DMS 273 (cell line): ENCODE results near the gene ARHGEF28.

Experiments
- DNase-seq: peaks from one replicate; lab custom pipeline; 2025; ENCODE audit not compliant: unreplicated experiment; lab: John Stamatoyannopoulos, UW

Gene ARHGEF28

DNA sequence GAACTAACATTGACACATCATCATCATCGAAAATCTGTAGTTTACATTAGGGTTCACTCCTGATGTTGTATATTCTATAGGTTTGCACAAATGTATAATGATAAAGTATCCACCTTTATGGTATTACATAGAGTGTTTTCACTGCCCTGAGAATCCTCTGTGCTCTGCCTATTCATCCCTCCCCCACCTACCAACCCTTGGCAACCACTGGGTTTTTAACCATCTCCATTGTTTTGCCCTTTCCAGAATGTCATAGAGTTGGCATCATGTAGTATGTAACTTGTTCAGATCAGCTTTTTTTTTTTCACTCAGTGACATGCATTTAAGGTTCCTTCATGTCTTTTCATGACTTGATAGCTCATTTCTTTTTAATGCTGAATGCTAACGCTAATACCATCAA is 106.0 kb downstream of the ARHGEF28 start:
- DNase-seq, result no peak

GRCh38 chr5:73733219-73733618 is 107.2 kb downstream of the ARHGEF28 start:
- no peak for DNase-seq

DNA sequence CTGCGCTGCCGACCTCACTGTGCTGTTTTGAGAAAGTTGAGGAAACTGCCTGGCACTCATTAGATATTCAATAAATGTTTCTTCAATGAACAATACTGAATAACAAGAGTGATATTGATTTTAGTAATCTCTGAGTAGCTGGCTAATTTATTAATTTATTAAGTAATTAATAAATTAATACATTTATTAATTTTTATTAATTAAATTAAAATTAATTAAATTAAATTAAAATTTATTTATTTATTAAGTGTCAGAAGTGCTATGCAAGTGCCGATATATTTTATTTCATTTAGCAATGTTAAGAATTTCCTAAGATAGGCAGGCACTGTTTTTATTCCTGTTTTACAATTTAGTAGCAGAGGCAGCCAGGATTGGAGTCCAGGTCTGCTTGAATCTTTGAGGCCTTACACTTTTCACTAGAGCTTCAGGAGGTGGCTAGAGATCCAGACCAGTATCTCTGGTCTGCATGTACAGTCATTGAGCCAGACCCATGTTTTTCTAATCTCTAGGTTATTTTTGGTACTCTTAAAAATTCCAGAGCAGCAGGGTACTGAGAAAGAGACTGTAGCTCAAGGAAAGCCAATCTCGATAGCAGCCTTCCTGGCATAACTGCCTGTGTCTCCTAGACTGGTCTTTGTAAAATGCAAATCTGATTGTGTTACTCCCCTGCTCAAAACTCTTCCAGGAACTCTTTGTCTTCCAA is 109.2 kb downstream of the ARHGEF28 start:
- no peak for DNase-seq

DNA sequence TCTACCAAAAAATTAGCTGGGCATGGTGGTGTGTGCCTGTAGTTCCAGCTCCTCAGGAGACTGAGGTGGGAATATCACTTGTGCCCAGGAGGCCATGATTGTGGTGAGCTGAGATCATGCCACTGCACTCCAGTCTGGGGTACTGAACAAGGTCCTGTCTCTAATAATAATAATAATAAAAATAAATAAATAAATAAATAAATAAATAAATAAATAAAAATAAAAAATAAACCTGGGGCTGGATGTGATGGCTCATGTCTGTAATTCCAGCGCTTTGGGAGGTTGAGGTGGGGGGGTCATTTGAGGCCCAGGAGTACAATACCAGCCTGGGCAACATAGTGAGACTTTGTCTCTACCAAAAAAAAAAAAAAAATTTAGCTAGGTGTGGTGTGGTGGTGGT is 113.7 kb downstream of the ARHGEF28 start:
- no peak for DNase-seq

GRCh38 chr5:73740274-73740790 is 114.3 kb downstream of the ARHGEF28 start:
- no peak for DNase-seq

GRCh38 chr5:73743161-73743560 is 117.2 kb downstream of the ARHGEF28 start:
- no peak for DNase-seq

DNA sequence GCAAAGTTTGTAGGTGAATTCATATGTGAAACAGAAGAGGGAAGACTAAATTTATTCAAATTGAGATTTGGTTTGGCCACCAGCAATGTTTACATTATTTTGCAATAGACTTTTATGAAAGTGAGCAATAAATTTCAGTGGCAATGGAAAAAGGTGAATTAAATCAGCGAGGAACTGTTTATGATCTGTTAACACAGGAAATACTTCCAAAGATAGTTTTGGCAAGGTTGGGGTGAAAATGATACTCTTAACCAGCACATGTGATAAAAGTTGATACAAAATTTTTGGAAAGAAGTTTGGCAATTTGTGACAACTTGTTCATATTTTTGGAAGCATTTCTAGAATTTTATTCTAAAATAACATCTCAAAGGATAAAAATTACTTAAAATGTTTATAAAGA is 119.8 kb downstream of the ARHGEF28 start:
- no peak for DNase-seq

GRCh38 chr5:73746608-73747007 is 120.6 kb downstream of the ARHGEF28 start:
- DNase-seq, result no peak

DNA sequence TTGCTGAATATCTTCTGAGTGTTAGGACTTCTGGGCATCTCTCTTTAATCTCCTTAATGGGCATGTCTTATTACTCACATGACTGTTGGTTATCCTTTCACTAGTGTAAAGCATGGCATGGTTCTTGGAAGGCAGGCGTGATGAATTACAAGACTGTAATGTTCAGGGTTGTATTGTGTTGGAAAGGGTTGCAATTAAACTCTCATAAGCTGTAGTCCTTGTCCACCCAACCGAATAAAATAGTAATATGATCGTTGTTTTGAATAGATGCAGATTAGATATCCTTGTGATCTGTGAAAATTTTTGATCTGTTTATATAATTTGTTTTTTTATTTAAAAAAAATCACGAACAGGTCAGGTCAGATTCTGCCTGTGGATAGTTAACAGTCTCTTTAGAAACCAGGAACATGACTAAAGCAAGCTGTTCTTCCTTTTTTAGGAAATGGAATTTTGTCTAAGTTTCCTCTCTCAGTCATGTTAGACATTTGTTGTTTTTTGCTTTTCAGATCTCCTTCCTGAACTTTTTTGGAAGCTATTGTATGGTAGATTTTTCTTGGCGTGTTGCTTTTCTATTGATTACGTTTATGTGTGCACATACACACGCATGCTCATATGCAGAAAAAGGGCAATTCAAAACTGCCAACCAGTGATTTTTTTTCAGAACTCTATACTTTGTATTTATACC is 121.8 kb downstream of the ARHGEF28 start:
- no peak for DNase-seq

- peak; percentile 69 for DNase-seq
Measured at GRCh38 chr5:73748510-73749400, 122.8 kb downstream of the ARHGEF28 start.

DNA sequence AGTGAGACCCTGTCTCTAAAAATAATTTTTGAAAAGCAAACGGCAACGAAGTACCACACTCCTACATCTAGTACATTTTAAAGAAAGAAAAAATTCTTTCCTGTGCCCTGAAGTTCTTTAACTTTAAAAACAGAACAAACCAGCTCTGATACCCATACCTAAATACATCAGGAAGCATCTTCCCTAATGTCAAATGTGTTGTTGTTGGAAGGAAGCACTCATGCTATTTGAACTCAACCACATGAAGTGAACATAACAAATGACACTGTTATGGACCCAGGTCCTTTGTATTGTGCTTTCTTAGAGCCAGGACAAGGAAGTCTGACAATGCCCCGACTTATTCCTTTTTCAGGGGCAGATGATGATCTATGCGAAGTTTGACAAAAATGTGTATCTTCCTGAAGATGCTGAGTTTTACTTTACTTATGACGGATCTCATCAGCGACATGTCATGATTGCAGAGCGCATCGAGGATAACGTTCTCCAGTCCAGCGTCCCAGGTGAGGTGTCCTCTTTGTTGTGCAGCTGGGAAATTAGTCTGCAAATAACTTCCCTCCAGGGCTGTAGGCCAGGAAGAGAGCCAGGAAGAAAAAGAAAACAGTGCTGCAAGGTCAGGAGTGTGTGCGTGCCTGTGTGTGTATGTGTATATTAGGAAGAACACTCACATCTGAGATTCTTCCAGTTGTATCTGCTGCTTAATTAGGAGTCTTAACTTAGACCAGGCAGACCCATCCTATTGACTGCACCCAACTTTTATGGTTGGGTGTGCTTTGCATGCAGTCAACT is 123.7 kb downstream of the ARHGEF28 start:
- DNase-seq, result no peak

GRCh38 chr5:73751254-73751914 is 125.4 kb downstream of the ARHGEF28 start:
- DNase-seq, result no peak

GRCh38 chr5:73754254-73754653 is 128.3 kb downstream of the ARHGEF28 start:
- no peak for DNase-seq

GRCh38 chr5:73757416-73757815 is 131.4 kb downstream of the ARHGEF28 start:
- DNase-seq, result no peak

- no peak for DNase-seq
Measured at GRCh38 chr5:73759771-73760170, 133.8 kb downstream of the ARHGEF28 start.

DNA sequence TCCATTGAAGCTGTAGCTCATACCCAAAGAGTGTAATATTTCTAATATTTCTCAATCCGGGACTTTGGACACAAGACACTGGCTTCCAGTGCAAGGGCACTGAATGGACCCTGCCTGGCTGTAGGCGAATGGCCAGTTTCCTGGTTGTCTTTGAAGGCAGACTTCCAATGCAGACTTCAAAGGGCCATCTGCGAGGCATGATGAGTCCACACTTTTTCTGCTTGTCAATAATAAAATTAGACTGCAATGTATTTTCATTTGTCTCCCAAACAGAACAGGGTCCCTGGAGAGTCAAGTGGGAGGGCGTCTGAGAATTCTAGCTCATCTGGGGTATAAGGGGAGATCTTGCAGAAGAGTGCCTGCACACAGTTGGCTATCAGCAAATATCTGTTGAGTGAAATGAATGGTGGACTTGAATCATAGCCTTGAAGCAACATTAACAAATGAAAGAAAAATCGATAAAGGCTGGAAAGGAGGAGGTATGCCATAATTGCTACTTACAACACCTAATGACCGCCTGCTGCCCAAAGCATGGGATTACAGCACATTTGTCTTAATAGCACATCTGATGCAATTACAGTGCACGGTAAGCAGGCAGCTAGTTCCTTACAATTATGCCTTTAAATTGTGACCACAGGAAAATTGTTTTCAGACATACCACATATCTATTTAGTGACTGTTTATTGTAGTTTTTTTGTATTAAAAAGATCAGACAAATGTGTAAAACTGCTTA is 137.5 kb downstream of the ARHGEF28 start:
- DNase-seq, result no peak

GRCh38 chr5:73764586-73764985 is 138.6 kb downstream of the ARHGEF28 start:
- no peak for DNase-seq

GRCh38 chr5:73764996-73765395 is 139.0 kb downstream of the ARHGEF28 start:
- DNase-seq, result no peak

DNA sequence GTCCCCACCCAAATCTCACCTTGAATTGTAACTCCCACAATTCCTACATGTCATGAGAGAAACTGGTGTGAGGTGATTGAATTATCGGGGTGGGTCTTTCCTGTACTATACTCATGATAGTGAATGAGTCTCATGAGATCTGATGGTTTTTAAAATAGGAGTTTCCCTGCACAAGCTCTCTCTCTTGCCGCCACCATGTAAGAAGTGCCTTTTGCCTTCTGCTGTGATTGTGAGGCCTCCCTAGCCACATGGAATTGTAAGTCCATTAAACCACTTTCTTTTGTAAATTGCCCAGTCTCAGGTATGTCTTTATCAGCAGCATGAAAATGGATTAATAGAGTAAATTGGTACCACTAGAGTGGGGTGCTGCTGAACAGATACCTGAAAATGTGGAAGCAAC is 140.9 kb downstream of the ARHGEF28 start:
- no peak for DNase-seq
